NB4 (cell line): ENCODE results near the gene COL4A2.

ENCODE experiments used
- DNase-seq: peaks from one replicate; pipeline ENCODE4 v3.0.0; 2010; ENCODE audit warnings: low read depth
- H3K4me3 ChIP-seq: one replicate; pipeline ENCODE4 v1.5.1; 2011; ENCODE audit warnings: mild to moderate bottlenecking, low read depth, low read length, moderate library complexity
- MAX ChIP-seq: IDR thresholded peaks from 2 replicates; pipeline ENCODE4 v1.6.1; 2011; ENCODE audit warnings: low read depth, low read length
- MYC ChIP-seq: IDR thresholded peaks from 2 replicates; pipeline ENCODE4 v1.6.1; 2011; ENCODE audit warnings: low read depth, low read length
- POLR2A ChIP-seq: IDR thresholded peaks from 2 replicates; pipeline ENCODE4 v1.6.1; 2011; ENCODE audit warnings: mild to moderate bottlenecking; ENCODE audit not compliant: insufficient read length; ENCODE audit errors: extremely low read depth
- TF ChIP-seq, protein P1 (sequence below): IDR thresholded peaks from one replicate; pipeline ENCODE4 v1.5.1; 2012; ENCODE audit warnings: low read depth, low read length

Gene COL4A2

GRCh38 chr13:110338441-110339101, 31.5 kb downstream of the COL4A2 start:
- DNase-seq = no peak
- no peak overlapping the region for H3K4me3 ChIP-seq
- TF ChIP-seq MYC = no peak
- TF ChIP-seq, protein P1, sequence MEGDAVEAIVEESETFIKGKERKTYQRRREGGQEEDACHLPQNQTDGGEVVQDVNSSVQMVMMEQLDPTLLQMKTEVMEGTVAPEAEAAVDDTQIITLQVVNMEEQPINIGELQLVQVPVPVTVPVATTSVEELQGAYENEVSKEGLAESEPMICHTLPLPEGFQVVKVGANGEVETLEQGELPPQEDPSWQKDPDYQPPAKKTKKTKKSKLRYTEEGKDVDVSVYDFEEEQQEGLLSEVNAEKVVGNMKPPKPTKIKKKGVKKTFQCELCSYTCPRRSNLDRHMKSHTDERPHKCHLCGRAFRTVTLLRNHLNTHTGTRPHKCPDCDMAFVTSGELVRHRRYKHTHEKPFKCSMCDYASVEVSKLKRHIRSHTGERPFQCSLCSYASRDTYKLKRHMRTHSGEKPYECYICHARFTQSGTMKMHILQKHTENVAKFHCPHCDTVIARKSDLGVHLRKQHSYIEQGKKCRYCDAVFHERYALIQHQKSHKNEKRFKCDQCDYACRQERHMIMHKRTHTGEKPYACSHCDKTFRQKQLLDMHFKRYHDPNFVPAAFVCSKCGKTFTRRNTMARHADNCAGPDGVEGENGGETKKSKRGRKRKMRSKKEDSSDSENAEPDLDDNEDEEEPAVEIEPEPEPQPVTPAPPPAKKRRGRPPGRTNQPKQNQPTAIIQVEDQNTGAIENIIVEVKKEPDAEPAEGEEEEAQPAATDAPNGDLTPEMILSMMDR = no peak
- no peak for TF ChIP-seq POLR2A
- no peak for TF ChIP-seq MAX

GRCh38 chr13:110339263-110339662, 32.2 kb downstream of the COL4A2 start:
- DNase-seq = no peak
- TF ChIP-seq, protein P1 = no peak
- TF ChIP-seq MYC = no peak
- no peak for TF ChIP-seq MAX
- no peak for TF ChIP-seq POLR2A
- H3K4me3 ChIP-seq = no peak overlapping the region

DNA sequence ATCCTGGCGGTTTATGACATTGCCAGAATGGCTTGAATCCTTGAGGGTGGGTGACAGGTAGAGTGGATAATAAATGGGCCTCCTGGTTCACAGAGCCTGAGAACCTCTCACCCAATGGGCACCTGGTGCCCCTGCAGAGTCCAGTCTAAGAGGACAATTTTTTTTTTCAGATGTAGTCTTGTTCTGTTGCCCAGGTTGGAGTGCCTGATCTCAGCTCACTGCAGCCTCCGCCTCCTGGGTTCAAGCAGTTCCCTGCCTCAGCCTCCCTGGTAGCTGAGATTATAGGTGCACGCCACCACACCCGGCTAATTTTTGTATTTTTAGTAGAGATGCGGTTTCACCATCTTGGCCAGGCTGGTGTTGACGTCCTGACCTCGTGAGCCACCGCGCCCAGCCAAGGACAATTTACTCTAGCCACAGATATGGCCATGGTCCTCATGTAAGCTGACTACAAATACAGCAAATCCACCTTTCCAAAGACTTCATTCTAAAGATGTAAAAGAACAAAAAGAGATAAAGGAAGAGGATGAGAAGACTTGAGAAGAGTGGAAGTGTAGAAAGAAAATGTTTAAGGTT, 33.0 kb downstream of the COL4A2 start:
- no peak for TF ChIP-seq MYC
- no peak for TF ChIP-seq POLR2A
- no peak for TF ChIP-seq MAX
- TF ChIP-seq, protein P1 = no peak
- no peak for DNase-seq
- no peak overlapping the region for H3K4me3 ChIP-seq

- TF ChIP-seq, protein P1 = no peak
- TF ChIP-seq POLR2A = no peak
- peak; percentile 30 for DNase-seq
- no peak overlapping the region for H3K4me3 ChIP-seq
These were observed 33.8 kb downstream of the COL4A2 start for GRCh38 chr13:110340812-110341444.

GRCh38 chr13:110341445-110342244, 34.6 kb downstream of the COL4A2 start:
- H3K4me3 ChIP-seq = no peak overlapping the region
- no peak for DNase-seq
- no peak for TF ChIP-seq MYC
- TF ChIP-seq, protein P1 = no peak
- TF ChIP-seq POLR2A = no peak
- TF ChIP-seq MAX = no peak
